Chondrocyte (in vitro differentiated cells): ENCODE data around the gene ZNF319. TPM values are rescaled to one million over a fixed set of nuclear protein-coding genes. Genes with fewer than 3 reads are reported as not detected.

Experiments used
- DNase-seq: peaks from one replicate; pipeline ENCODE4 v3.0.0; 2021; ENCODE audit warnings: mixed read lengths, low spot score
- H3K27ac Mint-ChIP-seq: one replicate; pipeline ENCODE4 v1.8.0; 2021; ENCODE audit warnings: mild to moderate bottlenecking, moderate library complexity, mixed read lengths; ENCODE audit not compliant: unreplicated experiment
- H3K27me3 Mint-ChIP-seq: 2 replicates; pipeline ENCODE4 v1.8.0; 2021; ENCODE audit warnings: low read depth, mixed read lengths
- H3K36me3 Mint-ChIP-seq: 2 replicates; pipeline ENCODE4 v1.8.0; 2021; ENCODE audit warnings: low read depth, mixed read lengths
- H3K4me1 Mint-ChIP-seq: 2 replicates; pipeline ENCODE4 v1.8.0; 2021; ENCODE audit warnings: low read depth, mild to moderate bottlenecking, mixed read lengths
- H3K4me3 Mint-ChIP-seq: one replicate; pipeline ENCODE4 v1.8.0; 2021; ENCODE audit warnings: mild to moderate bottlenecking, moderate library complexity, mixed read lengths; ENCODE audit not compliant: unreplicated experiment
- H3K9me3 Mint-ChIP-seq: 2 replicates; pipeline ENCODE4 v1.8.0; 2021; ENCODE audit warnings: low read depth, mixed read lengths
- total RNA-seq: library from RNA; stranded (reverse); gene quantifications from 3 replicates; pipeline ENCODE4 v1.2.1, GENCODE V29; 2021
- TF ChIP-seq, protein P1 (sequence below): fragments of 200-600 bp; sonication (generic); IDR thresholded peaks from 2 replicates; pipeline ENCODE4 v1.5.0; 2021; ENCODE audit warnings: antibody characterized with exemption, mild to moderate bottlenecking, moderate library complexity

The ZNF319 gene
- total RNA-seq, 1 donor from 2014 or later: 12.0 TPM

DNA sequence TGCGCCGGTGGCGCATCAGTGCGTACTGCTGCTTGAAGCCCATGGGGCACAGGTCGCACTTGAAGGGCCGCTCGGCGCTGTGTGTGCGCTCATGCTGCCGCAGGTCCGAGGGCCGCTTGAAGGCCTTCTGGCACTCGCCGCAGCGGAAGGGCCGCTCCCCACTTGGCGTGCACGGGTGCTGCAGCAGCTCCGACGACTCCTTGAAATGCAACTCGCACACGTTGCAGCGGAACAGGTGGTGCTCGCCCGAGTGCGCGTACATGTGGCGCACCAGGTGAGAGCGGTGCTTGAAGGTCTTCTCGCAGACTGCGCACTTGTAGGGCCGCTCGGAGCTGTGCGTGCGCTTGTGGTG is 3.3 kb downstream of the ZNF319 start:
- no peak overlapping the region for H3K4me3 Mint-ChIP-seq
- no peaks in the 10 kb centered on the region for H3K27me3 Mint-ChIP-seq
- no peaks in the 10 kb centered on the region for H3K9me3 Mint-ChIP-seq
- H3K4me1 Mint-ChIP-seq: peaks cover 27% of the 10 kb centered on the region
- H3K27ac Mint-ChIP-seq: no peak overlapping the region
- DNase-seq: peak; percentile 91
- H3K36me3 Mint-ChIP-seq: peaks cover 5% of the 10 kb centered on the region
- TF ChIP-seq, protein P1, sequence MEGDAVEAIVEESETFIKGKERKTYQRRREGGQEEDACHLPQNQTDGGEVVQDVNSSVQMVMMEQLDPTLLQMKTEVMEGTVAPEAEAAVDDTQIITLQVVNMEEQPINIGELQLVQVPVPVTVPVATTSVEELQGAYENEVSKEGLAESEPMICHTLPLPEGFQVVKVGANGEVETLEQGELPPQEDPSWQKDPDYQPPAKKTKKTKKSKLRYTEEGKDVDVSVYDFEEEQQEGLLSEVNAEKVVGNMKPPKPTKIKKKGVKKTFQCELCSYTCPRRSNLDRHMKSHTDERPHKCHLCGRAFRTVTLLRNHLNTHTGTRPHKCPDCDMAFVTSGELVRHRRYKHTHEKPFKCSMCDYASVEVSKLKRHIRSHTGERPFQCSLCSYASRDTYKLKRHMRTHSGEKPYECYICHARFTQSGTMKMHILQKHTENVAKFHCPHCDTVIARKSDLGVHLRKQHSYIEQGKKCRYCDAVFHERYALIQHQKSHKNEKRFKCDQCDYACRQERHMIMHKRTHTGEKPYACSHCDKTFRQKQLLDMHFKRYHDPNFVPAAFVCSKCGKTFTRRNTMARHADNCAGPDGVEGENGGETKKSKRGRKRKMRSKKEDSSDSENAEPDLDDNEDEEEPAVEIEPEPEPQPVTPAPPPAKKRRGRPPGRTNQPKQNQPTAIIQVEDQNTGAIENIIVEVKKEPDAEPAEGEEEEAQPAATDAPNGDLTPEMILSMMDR: no peak

GRCh38 chr16:57996406-57997175 is 3.9 kb downstream of the ZNF319 start:
- no peaks in the 10 kb centered on the region for H3K9me3 Mint-ChIP-seq
- peaks cover 22% of the 10 kb centered on the region for H3K4me1 Mint-ChIP-seq
- peaks cover 5% of the 10 kb centered on the region for H3K36me3 Mint-ChIP-seq
- no peaks in the 10 kb centered on the region for H3K27me3 Mint-ChIP-seq
- no peak overlapping the region for H3K27ac Mint-ChIP-seq
- TF ChIP-seq, protein P1: no peak
- no peak for DNase-seq
- H3K4me3 Mint-ChIP-seq: no peak overlapping the region

- H3K27me3 Mint-ChIP-seq: no peaks in the 10 kb centered on the region
These were observed 4.6 kb downstream of the ZNF319 start for GRCh38 chr16:57995721-57996405.

DNA sequence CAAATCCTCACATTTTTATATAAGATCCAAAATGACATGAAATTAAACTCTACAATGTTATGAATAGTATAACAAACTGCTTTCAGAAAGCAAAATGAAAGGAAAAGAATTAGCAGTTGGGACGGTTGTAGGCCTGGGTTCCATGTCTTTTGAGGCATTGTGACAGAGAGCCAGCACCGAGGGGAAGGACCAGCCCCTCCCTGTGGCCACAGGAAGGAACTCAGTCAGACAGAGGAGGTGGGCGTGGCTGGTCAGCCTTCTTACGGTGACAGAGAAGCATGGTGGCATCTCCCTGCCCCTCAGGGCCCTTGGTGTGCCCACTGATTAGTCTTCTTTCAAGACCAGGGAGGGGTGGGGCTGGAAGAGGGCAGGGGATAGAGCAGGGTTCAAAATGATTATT is 5.7 kb downstream of the ZNF319 start:
- no peaks in the 10 kb centered on the region for H3K27me3 Mint-ChIP-seq
- TF ChIP-seq, protein P1: peak; percentile 65
- no peak overlapping the region for H3K4me3 Mint-ChIP-seq
- no peak overlapping the region for H3K27ac Mint-ChIP-seq
- DNase-seq: no peak
- peaks cover 5% of the 10 kb centered on the region for H3K36me3 Mint-ChIP-seq
- peaks cover 17% of the 10 kb centered on the region for H3K4me1 Mint-ChIP-seq
- no peaks in the 10 kb centered on the region for H3K9me3 Mint-ChIP-seq

More at GRCh38 chr16:57995721-57996405, 4.6 kb downstream of the ZNF319 start:
- Mint-ChIP-seq H3K4me1 (peaks cover 18% of the 10 kb centered on the region), H3K4me3 (no peak overlapping the region), H3K36me3 (peaks cover 5% of the 10 kb centered on the region), H3K27ac (no peak overlapping the region), H3K9me3 (no peaks in the 10 kb centered on the region)
- DNase-seq: no peak
- TF ChIP-seq, protein P1: no peak

GRCh38 chr16:57994361-57994760 is 6.1 kb downstream of the ZNF319 start:
- H3K27ac Mint-ChIP-seq: no peak overlapping the region

More at GRCh38 chr16:57994361-57994760, 6.1 kb downstream of the ZNF319 start:
- Mint-ChIP-seq H3K27me3 (no peaks in the 10 kb centered on the region), H3K36me3 (peaks cover 5% of the 10 kb centered on the region), H3K4me3 (no peak overlapping the region), H3K4me1 (peaks cover 13% of the 10 kb centered on the region), H3K9me3 (no peaks in the 10 kb centered on the region)
- TF ChIP-seq, protein P1: no peak
- no peak for DNase-seq
